Karpas-422 (cell line): ENCODE results near the gene MICAL3. TPM values are rescaled to one million over a fixed set of nuclear protein-coding genes. Genes with fewer than 3 reads are reported as not detected.
A peak's percentile ranks its signal among the peaks of the same experiment; 100 is the strongest.

Experiments
- DNase-seq: peaks from one replicate; pipeline ENCODE4 v3.0.0-alpha.2; 2015
- H2AFZ ChIP-seq: fragments of 200-600 bp; sonication (generic); 2 replicates; pipeline ENCODE4 v1.6.1; 2014; ENCODE audit warnings: antibody characterized with exemption, low read length, mixed read lengths
- H3K27ac ChIP-seq: fragments of 200-600 bp; sonication (generic); 2 replicates; pipeline ENCODE4 v1.5.1; 2014; ENCODE audit warnings: mild to moderate bottlenecking, low read length, moderate library complexity
- H3K27me3 ChIP-seq: fragments of 200-600 bp; sonication (generic); 2 replicates; pipeline ENCODE4 v1.6.1; 2014; ENCODE audit warnings: low read length, mixed read lengths
- H3K36me3 ChIP-seq: fragments of 200-600 bp; sonication (generic); 2 replicates; pipeline ENCODE4 v1.6.1; 2014; ENCODE audit warnings: low read length, mixed read lengths; ENCODE audit not compliant: insufficient read depth
- H3K4me1 ChIP-seq: fragments of 200-600 bp; sonication (generic); 2 replicates; pipeline ENCODE4 v1.6.1; 2014; ENCODE audit warnings: mild to moderate bottlenecking, low read length, mixed read lengths
- H3K4me2 ChIP-seq: fragments of 200-600 bp; sonication (generic); 2 replicates; pipeline ENCODE4 v1.6.1; 2014; ENCODE audit warnings: low read length, low read depth, mild to moderate bottlenecking; ENCODE audit not compliant: poor library complexity, severe bottlenecking
- H3K4me3 ChIP-seq: fragments of 200-600 bp; sonication (generic); 2 replicates; pipeline ENCODE4 v1.5.1; 2014; ENCODE audit warnings: mild to moderate bottlenecking, antibody characterized with exemption, low read length, mixed read lengths
- H3K79me2 ChIP-seq: fragments of 200-600 bp; sonication (generic); 2 replicates; pipeline ENCODE4 v1.6.1; 2014; ENCODE audit warnings: mild to moderate bottlenecking, low read length, mixed read lengths
- H3K9ac ChIP-seq: fragments of 200-600 bp; sonication (generic); 2 replicates; pipeline ENCODE4 v1.6.0; 2014; ENCODE audit warnings: low read length
- H3K9me2 ChIP-seq: fragments of 200-600 bp; sonication (generic), shearing (Covaris generic); replicated peaks from 2 replicates; pipeline ENCODE4 v1.6.0; 2014; ENCODE audit warnings: mild to moderate bottlenecking, low read length, moderate library complexity; ENCODE audit not compliant: insufficient read depth
- H3K9me3 ChIP-seq: fragments of 300-700, 200-600 bp; sonication (generic); 2 replicates; pipeline ENCODE4 v1.6.1; 2014; ENCODE audit warnings: low read length, mixed read lengths
- H4K20me1 ChIP-seq: fragments of 200-600 bp; sonication (generic); 2 replicates; pipeline ENCODE4 v1.6.1; 2014; ENCODE audit warnings: mild to moderate bottlenecking, antibody characterized with exemption, low read length, low read depth; ENCODE audit not compliant: insufficient read depth
- total RNA-seq: library from RNA; depleted of rRNA; stranded (reverse); fragments of >200 nt; shearing (Covaris generic); gene quantifications from 2 replicates; pipeline ENCODE4 v1.2.3, GENCODE V29; 2014; ENCODE audit warnings: low replicate concordance

The MICAL3 gene
- total RNA-seq, 1 experiment from 2014 or later, result 54.9 TPM

DNA sequence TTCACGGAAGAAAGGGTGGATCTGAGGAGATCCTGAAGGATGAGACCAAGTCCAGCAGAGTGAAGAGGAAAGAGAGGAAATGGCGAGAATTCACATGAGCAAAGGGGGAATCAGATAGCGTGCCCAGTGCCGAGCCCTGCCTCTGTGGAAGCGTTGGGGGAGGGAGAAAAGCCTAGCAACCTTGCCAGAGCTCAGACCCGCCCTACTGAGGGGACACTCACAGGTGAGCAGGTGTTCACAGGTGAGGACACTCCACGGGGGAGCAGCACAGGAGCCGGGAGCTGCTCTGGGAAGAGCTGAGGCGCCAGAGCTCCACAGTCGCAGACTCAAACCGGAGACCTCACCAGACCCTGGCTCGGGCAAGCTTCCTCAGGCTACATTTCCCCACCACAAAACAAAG, 56.2 kb downstream of the MICAL3 start:
- no peak overlapping the region for H3K27ac ChIP-seq
- DNase-seq, result no peak
- H3K9me2 ChIP-seq, result no peaks in the 10 kb centered on the region
- H3K4me1 ChIP-seq, result peaks cover 95% of the 10 kb centered on the region
- no peak overlapping the region for H3K4me2 ChIP-seq
- peaks cover 99% of the 10 kb centered on the region for H3K79me2 ChIP-seq
- no peak overlapping the region for H3K9ac ChIP-seq
- H3K9me3 ChIP-seq, result no peaks in the 10 kb centered on the region
- no peaks in the 10 kb centered on the region for H3K27me3 ChIP-seq
- no peak overlapping the region for H3K4me3 ChIP-seq
- H3K36me3 ChIP-seq, result peaks cover 11% of the 10 kb centered on the region; the same call in 1 of the 2 replicates
- peaks cover 34% of the 10 kb centered on the region; the same call in 1 of the 2 replicates for H4K20me1 ChIP-seq
- H2AFZ ChIP-seq, result no peak overlapping the region

DNA sequence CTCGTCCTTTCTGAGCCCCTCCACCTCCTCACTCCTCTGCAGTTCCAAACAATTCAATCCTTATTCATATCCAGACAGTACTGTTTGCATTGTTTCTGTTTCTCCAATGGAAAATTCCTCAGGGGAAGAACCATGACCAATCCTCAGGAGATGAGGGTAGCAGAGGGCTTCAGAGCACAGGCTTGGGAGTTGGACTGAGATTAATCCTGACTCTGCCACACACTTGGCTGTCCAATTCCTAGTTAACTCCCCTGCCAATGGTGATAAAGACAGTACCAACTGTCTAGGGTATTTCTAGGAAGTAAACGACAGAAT, 58.0 kb downstream of the MICAL3 start:
- H3K4me3 ChIP-seq, result no peak overlapping the region
- peaks cover 11% of the 10 kb centered on the region; the same call in 1 of the 2 replicates for H3K36me3 ChIP-seq
- H3K27me3 ChIP-seq, result no peaks in the 10 kb centered on the region
- no peak for DNase-seq
- H3K27ac ChIP-seq, result peak overlapping the region; percentile 34
- peaks cover 82% of the 10 kb centered on the region for H3K4me1 ChIP-seq
- H4K20me1 ChIP-seq, result peaks cover 34% of the 10 kb centered on the region; the same call in 1 of the 2 replicates
- H2AFZ ChIP-seq, result no peak overlapping the region
- peaks cover 99% of the 10 kb centered on the region for H3K79me2 ChIP-seq
- H3K9me3 ChIP-seq, result no peaks in the 10 kb centered on the region
- no peaks in the 10 kb centered on the region for H3K9me2 ChIP-seq
- no peak overlapping the region for H3K4me2 ChIP-seq
- no peak overlapping the region for H3K9ac ChIP-seq

DNA sequence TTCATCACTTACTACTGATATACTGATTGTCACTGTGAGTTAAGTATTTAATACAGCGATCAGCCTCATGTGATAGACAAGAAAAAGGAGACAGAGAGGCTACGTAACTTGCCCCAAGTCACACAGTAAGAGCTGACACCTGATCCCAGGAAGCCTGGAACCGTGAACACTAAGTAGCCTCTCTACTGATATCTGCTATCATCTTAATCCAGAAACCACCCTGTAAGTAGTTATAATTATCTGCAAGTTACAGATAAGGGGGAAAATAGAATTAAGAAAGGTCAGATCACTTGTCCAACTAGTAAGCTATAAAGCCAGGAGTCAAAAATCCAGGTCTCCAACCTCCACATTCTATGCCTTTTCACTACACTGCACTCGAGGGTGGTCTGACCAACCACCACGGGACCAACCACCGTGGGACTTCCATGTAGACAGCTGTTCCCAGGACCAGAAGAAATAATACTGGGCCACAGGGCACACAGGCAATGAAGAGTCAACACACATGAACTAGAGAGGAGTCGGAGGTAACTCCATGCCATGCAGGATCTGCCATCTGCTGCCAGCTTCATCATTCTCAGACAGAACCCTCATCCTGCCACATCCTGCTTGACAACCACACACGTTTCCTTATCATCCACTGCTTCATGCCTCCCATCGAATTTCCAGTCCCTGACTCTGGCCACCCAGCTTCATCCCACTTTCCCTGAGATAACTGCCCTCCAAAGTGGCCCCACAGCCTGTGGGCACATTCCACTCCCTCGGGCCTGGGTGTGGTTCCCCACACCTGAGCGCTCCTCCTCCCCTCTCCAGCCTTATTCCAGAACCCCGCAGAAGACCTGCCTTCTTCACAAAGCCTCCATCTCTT, 58.6 kb downstream of the MICAL3 start:
- Histone ChIP-seq H3K9me3 (no peaks in the 10 kb centered on the region), H3K4me3 (no peak overlapping the region), H3K4me1 (peaks cover 76% of the 10 kb centered on the region), H3K9me2 (no peaks in the 10 kb centered on the region), H4K20me1 (peaks cover 38% of the 10 kb centered on the region; the same call in 1 of the 2 replicates), H3K79me2 (peaks cover 99% of the 10 kb centered on the region), H3K36me3 (peaks cover 11% of the 10 kb centered on the region; the same call in 1 of the 2 replicates), H3K4me2 (no peak overlapping the region), H3K27me3 (no peaks in the 10 kb centered on the region), H3K9ac (no peak overlapping the region), H2AFZ (no peak overlapping the region), H3K27ac (peak overlapping the region; percentile 70)
- no peak for DNase-seq

DNA sequence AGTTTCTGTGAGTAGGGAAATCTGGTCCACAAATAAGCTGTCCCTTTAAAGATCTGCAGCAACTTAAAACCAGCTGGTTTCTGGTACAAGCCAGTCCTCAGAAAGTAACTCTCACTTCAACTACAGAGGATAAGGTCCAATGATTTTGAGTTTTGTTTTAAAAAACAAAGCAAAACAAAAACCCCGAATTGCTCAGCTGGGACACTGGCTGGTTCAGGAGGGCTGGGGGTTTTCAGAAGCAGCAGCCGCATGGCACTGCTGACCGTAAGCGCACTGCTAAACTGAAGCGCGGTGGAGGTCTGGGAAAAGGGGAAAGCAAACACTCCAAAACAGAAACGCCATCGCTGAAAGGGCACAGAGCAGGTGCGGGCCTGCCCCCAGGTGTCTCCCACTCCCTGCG, 59.7 kb downstream of the MICAL3 start:
- Histone ChIP-seq H3K27ac (peak overlapping the region; percentile 70), H3K36me3 (peaks cover 5% of the 10 kb centered on the region; the same call in 1 of the 2 replicates)

DNA sequence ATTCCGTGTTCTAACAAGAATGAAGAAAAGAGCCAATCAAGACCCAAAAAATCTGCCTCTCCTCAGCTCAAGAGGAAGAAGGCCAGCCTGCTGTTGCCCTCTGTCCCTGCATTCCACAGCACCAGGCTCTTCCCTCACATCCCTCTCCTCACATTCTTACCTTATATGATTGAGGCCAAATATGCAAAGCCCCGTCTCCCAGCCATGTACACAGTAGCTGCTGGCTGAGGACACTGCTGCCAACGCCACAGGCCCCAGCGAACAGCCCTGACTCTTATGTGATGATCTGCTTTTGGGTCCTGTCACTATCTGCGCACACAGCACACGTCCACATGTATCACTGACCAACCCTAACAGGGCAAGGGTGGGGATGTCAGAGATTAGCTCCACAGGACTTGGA, 60.2 kb downstream of the MICAL3 start:
- peaks cover 39% of the 10 kb centered on the region; the same call in 1 of the 2 replicates for H4K20me1 ChIP-seq
- H3K79me2 ChIP-seq, result peaks cover 98% of the 10 kb centered on the region
- H3K4me1 ChIP-seq, result peaks cover 60% of the 10 kb centered on the region
- H3K36me3 ChIP-seq, result peaks cover under 1% of the 10 kb centered on the region; the same call in 1 of the 2 replicates
- no peak overlapping the region for H3K4me3 ChIP-seq
- H3K9me2 ChIP-seq, result no peaks in the 10 kb centered on the region
- peak overlapping the region; percentile 70 for H3K27ac ChIP-seq
- H3K9ac ChIP-seq, result peak overlapping the region; percentile 23; the same call in 1 of the 2 replicates
- H3K27me3 ChIP-seq, result no peaks in the 10 kb centered on the region
- no peak for DNase-seq
- H3K4me2 ChIP-seq, result no peak overlapping the region
- no peaks in the 10 kb centered on the region for H3K9me3 ChIP-seq
- no peak overlapping the region for H2AFZ ChIP-seq

More for the DNA sequence above, 59.7 kb downstream of the MICAL3 start:
- Histone ChIP-seq H4K20me1 (peaks cover 38% of the 10 kb centered on the region; the same call in 1 of the 2 replicates), H3K4me2 (peak overlapping the region; percentile 29), H3K4me3 (no peak overlapping the region), H2AFZ (no peak overlapping the region), H3K9ac (peak overlapping the region; percentile 23), H3K9me3 (no peaks in the 10 kb centered on the region), H3K27me3 (no peaks in the 10 kb centered on the region), H3K79me2 (peaks cover 99% of the 10 kb centered on the region), H3K4me1 (peaks cover 65% of the 10 kb centered on the region), H3K9me2 (no peaks in the 10 kb centered on the region)
- DNase-seq, result no peak

DNA sequence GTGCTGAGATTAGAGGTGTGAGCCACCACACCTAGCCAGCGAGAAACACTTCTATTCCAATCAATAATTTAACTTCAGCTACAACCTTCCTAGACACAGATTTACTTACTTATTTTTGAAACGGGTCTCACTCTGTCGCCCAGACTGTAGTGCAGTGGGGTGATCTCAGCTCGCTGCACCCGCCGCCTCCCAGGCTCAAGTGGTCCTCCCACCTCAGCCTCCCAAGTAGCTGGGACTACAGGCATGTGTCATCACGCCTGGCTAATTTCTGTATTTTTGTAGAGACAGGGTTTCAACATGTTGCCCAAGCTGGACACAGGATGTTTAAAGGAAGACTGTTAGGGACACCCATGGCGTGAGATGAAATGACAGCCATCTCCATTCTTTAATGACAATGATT, 61.3 kb downstream of the MICAL3 start:
- Histone ChIP-seq H3K9ac (no peak overlapping the region), H3K9me2 (no peaks in the 10 kb centered on the region), H3K4me2 (no peak overlapping the region), H2AFZ (no peak overlapping the region), H3K4me3 (no peak overlapping the region), H3K27me3 (no peaks in the 10 kb centered on the region), H3K36me3 (no peaks in the 10 kb centered on the region), H3K79me2 (peaks cover 92% of the 10 kb centered on the region), H3K27ac (no peak overlapping the region), H3K9me3 (no peaks in the 10 kb centered on the region), H4K20me1 (peaks cover 34% of the 10 kb centered on the region), H3K4me1 (peaks cover 51% of the 10 kb centered on the region)
- no peak for DNase-seq

DNA sequence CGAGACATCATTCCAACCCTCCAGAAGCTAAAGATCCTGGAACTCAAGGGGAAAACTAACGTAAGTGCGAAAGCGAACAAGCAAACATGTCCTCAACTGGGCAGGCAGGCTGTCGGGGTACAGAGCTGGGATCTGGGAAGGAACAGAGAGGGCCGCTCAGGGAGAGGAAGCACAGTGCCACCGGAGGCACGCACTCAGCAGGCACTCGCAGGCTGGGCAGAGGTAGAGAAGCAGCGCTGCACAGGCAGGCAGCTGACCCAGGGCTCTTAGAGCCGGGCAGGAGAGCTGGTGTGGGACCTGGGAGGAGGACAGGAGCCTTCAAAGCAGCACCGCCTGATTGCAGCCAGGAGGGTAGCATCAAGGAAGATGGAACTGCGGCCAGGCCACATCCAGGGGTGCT, 62.2 kb downstream of the MICAL3 start:
- Histone ChIP-seq H3K4me3 (no peak overlapping the region), H3K9me3 (no peaks in the 10 kb centered on the region), H3K9me2 (no peaks in the 10 kb centered on the region), H3K4me2 (no peak overlapping the region), H3K27me3 (no peaks in the 10 kb centered on the region), H2AFZ (no peak overlapping the region), H4K20me1 (peaks cover 34% of the 10 kb centered on the region), H3K79me2 (peaks cover 93% of the 10 kb centered on the region), H3K4me1 (peaks cover 45% of the 10 kb centered on the region), H3K27ac (no peak overlapping the region), H3K9ac (no peak overlapping the region), H3K36me3 (no peaks in the 10 kb centered on the region)
- no peak for DNase-seq

DNA sequence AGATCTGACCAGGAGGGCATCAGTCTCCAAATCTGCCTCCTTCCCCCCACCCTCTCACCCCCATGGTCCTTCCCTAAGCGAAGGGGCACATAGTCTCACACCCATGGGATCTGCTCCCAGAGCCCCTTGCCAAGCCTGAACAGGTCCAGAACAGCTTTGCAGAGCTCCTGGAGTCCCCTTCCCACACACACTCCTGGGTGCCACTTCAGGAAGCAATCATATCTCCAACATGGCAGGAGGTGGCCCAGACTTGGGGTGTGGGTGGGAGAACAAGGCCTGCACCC, 63.0 kb downstream of the MICAL3 start:
- Histone ChIP-seq H3K79me2 (peaks cover 93% of the 10 kb centered on the region), H3K9ac (no peak overlapping the region), H3K27ac (no peak overlapping the region), H3K4me2 (no peak overlapping the region), H3K4me1 (peaks cover 37% of the 10 kb centered on the region), H3K9me3 (no peaks in the 10 kb centered on the region), H3K4me3 (no peak overlapping the region), H3K27me3 (no peaks in the 10 kb centered on the region), H4K20me1 (peaks cover 36% of the 10 kb centered on the region), H3K36me3 (no peaks in the 10 kb centered on the region), H3K9me2 (no peaks in the 10 kb centered on the region), H2AFZ (no peak overlapping the region)
- DNase-seq, result no peak
